ENCODE results near the gene NNAT.

The NNAT gene

DNA sequence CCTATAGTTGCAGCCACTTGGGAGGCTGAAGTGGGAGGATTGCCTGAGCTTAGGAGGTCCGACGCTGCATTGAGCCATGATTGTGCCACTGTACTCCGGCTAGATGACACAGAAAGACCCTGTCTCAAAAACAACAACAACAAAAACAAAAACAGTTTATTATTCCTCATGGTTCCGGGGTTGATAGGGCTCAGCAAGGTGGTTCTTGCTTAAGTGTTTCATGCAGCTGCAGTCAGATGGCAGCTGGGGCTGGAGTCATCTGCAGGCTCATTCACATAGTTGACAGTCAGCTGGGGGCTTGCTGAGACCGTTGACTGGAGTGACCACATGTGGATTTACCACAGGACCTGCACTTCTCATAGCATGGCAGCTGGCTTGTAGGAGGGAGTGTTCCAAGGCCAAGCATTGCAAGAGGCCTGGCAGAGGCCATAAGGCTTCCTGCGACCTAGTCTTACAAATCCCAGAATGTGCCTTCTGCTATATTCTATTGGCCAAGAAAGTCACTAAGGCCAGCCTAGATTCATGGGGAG is 28.9 kb upstream of the NNAT start:
- TF ChIP-seq CTCF (IDR thresholded peaks at IDR 0.05; ENCODE audit: low read depth, low read length), result no peak
- DNase-seq (ENCODE audit: extremely low read depth, low read depth), result no peak

DNA sequence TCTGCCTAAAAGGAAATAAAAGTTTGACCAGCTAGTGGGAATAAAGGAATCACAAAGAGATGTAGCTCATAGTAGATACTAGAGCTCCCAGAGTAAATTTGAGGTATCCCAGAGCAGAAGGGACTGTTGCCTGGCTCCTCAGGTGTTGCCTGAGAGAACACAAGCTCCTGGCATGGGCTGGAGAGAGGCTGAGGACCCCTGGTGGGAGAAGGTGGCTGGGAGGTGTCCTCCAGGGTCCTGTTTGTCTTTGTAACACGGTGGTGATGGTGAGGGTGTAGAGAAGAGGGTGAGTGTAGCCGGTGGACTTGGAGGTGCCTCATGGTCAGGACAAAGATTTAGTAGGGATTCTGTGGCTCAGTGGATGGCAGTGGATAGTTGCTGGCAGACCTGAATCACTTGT is 28.1 kb upstream of the NNAT start:
- no peak for DNase-seq (ENCODE audit: extremely low read depth, low read depth)
- TF ChIP-seq CTCF (IDR thresholded peaks at IDR 0.05; ENCODE audit: low read depth, low read length), result no peak

DNA sequence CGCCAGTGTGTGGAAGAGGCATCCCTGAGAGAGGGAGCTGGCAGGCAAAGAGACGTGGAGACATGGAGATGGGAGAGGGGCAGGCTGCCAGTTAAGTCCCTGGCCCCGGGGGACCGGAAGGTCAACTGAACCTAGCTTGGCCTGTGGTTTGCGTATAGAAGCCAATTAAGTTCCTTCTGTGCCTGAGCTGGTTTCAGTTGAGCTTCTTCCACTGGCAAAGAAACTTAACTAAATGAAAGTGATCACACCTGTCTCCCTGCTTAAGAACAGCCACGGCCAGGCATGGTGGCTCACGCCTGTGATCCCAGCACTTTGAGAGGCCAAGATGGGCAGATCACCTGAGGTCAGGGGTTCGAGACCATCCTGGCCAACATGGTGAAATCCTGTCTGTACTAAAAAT is 26.7 kb upstream of the NNAT start:
- no peak for DNase-seq (ENCODE audit: extremely low read depth, low read depth)
- no peak for TF ChIP-seq CTCF (IDR thresholded peaks at IDR 0.05; ENCODE audit: low read depth, low read length)

- no peak for DNase-seq (ENCODE audit: extremely low read depth, low read depth)
- TF ChIP-seq CTCF (IDR thresholded peaks at IDR 0.05; ENCODE audit: low read depth, low read length), result no peak
Measured at GRCh38 chr20:37494796-37495195, 26.3 kb upstream of the NNAT start.

DNA sequence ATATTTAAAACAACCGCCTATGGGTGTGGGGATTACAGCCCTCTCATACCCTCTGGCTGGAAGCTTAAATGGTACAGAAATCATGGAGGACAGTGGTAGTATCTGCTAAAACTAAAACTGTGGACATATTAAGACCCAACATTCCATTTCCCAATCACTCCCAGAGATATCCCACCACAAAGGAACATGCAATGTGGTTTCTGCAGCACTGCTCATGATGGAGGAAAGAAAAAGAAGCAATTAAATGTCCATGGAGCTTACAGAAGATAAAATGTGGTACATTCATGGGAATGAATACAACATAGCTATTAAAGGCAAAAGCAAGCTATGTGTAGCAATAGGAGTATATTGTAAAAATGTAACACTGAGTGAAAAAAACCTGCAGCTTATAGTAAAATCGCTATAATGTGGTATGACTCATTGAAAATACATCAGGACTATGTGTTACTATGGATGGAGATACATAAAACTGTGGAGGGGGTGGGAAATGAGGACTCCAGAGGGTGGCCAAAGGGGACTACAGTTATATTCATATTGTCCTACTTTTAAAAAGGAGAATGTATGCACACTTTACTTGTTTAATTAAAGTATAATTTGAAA is 22.9 kb upstream of the NNAT start:
- no peak for DNase-seq (ENCODE audit: extremely low read depth, low read depth)

GRCh38 chr20:37500311-37500710 is 20.7 kb upstream of the NNAT start:
- no peak for TF ChIP-seq CTCF (IDR thresholded peaks at IDR 0.05; ENCODE audit: low read depth, low read length)
- DNase-seq (ENCODE audit: extremely low read depth, low read depth), result no peak

More for the DNA sequence above, 22.9 kb upstream of the NNAT start:
- no peak for TF ChIP-seq CTCF (IDR thresholded peaks at IDR 0.05; ENCODE audit: low read depth, low read length)

GRCh38 chr20:37501940-37502339 is 19.1 kb upstream of the NNAT start:
- no peak for TF ChIP-seq CTCF (IDR thresholded peaks at IDR 0.05; ENCODE audit: low read depth, low read length)
- DNase-seq (ENCODE audit: extremely low read depth, low read depth), result no peak
